GM19438 (cell line): ENCODE measurements around the gene PGAM5.
A peak's percentile ranks its signal among the peaks of the same experiment; 100 is the strongest.
"Not testable (repeated sequence)": the region's sequence is repeated elsewhere in the genome, so short reads cannot be mapped to it uniquely, and the experiment has no call there.

Source experiments
- ATAC-seq: cut with Tn5 transposase; IDR thresholded peaks from one replicate; pipeline ENCODE4 v1.9.1; 2021; ENCODE audit warnings: low read depth; ENCODE audit not compliant: unreplicated experiment

Gene PGAM5

DNA sequence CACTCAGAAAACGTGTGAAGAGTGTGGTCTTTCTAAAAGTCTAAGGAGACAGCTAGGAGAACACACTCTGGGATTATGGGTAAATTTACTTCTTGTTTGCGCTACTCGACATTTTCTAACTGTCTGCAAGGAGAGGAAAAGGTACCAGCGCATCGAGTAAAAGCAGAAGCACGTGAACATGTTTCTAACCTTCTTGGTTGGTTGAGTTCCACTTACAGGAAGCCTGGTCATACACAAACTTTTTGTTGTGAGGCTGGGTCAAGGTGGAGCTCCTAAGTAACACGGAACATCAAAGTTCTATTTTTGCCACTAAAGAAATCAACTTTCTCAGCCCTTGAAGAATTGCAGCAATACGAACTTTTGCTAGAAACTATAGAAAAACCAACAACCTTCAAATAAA, 31.0 kb downstream of the PGAM5 start:
- no peak for ATAC-seq

DNA sequence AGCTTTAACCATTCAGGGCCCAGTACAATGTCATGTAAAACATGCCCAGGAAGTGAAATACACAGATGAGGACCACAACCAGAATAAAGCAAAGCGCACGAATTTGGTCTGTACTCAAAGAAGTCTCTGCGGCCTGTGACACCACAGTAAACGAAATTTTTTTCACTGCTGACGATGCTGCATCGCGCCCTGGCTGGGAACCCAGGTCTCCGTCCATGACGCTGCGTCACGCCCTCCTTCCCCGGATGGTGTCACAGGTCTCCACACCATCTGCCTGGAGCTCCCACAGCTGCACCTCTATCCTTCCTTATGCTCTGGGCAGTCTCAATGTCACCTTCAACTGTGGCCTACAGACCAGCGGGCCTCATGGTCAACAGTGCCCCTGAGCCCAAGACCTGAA, 33.2 kb downstream of the PGAM5 start:
- no peak for ATAC-seq

DNA sequence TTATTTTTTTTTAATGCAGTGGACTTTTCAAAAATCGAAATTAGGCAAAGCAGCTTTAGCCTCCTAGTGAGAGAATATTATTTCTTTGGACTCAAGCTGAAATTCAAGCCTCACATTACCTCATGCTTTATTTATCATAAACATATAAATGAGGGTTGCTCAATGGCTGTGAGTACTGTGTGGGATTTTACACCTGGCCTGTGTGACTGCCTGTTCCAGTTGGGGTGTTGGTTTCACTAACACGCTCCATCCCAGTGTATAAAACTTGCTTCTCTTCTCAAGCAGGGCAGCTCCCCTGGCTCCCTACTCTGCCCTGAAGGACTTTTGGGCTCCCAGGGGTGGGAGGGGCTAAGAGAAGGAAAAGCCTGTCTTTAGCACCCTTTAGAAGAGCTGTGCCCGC, 36.0 kb downstream of the PGAM5 start:
- ATAC-seq = no peak

DNA sequence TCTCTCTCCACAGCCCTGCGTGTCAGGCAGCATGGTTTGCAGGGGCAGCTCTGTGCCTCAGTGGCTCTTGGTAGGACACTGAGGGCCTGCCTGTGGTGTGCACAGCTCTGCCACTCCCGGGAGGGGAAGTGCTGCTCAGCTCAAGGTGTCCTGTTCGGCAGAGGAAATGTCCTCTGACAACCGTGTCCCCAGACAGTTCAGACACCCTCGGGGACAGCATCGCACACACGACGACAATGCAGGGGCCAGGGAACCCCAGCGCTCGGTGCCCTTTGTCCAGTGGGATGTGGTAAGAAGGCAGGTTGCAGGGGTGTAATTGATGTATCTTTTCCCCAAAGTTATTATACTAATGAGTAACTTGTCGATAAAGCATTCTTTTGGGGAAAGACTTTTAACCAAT, 36.8 kb downstream of the PGAM5 start:
- ATAC-seq = no peak

DNA sequence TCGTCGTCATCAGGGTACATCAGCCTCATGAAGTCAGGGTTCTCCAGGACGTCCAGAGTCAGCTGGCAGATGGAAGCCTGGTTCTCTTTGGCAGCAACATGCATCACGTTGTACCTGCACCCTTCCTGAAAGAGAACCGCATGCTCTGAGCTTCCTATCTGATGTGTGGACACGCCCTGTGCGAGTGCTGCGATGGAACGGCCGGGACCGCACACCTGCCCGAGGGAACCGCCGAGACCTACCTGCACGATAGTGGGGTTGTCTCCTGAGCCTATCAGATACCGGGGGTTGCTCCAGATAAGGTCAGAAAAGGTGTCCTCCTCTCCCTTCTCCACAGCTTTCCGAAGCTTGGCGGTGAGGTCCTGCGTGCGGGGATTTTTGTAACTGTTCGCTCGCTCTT, 37.3 kb downstream of the PGAM5 start:
- ATAC-seq = no peak

DNA sequence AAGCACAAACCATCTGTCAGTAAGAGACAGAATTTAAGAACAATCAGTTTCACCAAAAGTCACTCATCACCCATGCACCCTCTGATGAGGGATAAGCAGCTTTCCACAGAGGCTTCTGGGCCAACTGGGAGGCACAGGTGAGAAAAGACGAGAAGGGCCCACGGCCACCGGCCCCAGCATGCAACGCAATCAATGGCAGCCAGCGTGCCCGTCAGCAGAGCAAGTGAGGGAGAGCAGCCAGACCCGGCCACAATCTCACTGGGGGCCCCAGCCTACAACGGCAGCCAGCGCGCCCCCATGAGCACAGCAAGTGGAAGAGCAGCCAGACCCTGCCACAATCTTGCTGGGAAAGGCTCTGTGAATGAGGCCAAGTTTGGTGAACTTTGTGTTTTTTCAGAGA, 37.7 kb downstream of the PGAM5 start:
- ATAC-seq = no peak

DNA sequence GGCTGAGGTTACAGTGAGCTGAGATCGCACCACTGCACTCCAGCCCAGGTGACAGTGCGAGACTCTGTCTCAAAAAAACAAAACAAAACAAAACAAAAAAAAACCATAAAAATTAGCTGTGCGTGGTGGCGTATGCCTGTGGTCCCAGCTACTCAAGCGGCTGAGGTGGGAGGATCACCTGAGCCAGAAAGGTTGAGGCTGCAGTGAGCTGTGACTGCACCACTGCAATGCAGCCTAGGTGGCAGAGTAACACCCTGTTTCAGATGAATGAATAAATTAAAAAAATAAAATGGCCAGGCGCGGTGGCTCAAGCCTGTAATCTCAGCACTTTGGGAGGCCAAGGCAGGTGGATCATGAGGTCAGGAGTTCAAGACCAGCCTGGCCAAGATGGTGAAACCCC, 43.0 kb downstream of the PGAM5 start:
- ATAC-seq = not testable (repeated sequence)

DNA sequence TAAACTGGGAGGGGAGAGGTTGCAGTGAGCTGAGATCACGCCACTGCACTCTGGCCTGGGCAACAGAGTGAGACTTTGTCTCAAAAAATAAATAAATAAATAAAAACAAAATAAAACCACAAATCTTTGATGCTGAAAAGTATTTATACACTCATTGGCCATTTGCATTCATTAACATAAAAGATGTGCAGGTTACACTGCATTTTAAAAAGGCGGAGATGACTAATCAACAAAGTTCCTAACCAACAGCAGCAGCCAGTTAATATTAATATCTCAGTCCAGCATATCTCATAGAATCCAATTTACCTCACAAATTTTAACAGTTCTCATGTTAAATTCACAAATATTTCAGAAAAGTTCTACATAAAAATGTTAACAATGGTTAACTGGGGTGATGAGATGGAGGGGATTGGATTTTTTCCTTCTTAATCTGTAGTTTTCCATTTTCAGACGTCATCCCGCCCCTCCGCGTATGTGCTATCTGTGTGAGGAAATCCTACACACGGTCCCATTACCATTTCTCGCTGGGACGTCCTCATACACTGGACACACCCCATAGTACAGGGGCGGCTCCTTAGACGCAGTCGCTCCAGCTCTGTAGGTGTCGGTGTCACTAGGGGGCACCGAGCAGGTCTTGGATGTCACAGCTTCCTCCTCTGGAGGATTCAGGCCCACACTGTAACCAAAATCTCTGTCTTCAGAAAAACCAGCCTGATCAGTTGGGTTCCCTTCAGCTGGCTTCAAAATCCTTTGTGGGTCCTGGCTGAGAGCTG, 43.7 kb downstream of the PGAM5 start:
- no peak for ATAC-seq

DNA sequence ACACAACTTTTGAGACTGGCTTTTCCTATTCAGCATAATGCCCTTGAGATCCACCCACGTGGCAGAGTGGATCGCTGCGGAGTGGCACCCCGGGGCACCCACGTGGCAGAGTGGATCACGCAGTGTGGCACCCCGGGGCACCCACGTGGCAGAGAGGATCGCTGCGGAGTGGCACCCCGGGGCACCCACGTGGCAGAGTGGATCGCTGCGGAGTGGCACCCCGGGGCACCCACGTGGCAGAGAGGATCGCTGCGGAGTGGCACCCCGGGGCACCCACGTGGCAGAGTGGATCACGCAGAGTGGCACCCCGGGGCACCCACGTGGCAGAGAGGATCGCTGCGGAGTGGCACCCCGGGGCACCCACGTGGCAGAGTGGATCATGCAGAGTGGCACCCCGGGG, 48.2 kb downstream of the PGAM5 start:
- not testable (repeated sequence) for ATAC-seq

DNA sequence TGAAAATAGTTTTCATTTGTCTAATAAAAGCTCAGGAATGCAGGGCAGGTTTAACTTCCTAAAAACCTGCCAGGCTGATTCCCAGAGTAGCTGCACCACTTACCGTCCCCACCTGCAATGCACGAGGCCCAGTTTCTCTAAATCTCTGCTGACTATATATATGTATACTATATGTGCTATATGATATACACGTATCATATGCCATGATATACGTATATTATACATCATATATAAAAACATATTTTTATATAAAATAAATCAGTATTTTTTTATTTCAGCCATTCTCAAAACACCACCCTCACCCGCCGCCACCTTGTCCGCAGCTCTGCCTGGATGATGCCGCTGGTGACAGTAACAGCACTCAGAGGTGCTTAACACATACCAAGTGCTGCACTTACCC, 48.7 kb downstream of the PGAM5 start:
- no peak for ATAC-seq

DNA sequence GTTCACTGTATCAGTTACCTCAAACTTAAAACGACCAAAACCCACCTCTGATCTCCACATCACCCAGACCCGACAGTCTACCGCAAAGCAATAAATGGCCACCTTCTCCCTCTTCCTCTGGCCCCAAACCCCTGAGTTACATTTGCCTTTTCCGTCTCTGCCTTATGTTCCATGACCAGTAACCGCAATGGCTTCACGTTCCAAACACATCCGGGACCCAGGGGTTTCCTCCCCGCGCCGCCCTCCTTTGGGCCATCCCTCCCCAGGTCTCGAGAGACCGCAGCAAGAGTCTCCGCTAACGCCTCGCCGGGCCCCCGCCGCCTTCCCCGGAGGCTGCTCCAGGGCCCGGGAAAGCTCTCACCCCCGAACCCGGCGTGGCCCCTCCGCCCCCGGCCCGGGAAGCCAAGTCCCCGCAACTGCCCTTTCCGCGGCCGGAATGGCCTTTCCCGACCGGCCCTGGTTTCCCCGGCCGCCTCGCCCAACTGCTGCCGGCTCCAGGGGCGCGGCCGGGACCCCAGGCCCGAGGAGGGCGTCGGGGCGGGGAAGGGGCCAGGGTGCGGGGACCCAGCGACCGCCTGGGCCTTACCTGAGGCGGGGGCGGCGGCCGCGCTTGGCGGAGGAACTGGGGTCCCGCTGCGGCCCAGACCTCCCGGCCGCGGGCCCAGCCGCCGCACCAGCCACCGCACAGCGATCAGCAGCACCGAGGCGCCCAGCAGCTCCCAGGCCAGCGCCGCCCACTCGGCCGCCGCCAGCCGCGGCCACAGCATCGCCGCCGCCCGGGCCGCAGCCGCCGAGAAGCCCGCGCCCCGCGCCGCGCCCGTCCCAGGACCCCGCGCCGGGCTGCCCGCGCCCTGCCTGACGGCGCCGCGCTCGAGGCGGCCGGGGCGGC, 50.6 kb downstream of the PGAM5 start, which contains the start of gene ANKLE2:
Gene ANKLE2, minus strand, starts transcription at position 801 of the 889 bp plus-strand sequence. Its CDS starts 34 bp downstream, at position 767.
- ATAC-seq = peak; percentile 26

DNA sequence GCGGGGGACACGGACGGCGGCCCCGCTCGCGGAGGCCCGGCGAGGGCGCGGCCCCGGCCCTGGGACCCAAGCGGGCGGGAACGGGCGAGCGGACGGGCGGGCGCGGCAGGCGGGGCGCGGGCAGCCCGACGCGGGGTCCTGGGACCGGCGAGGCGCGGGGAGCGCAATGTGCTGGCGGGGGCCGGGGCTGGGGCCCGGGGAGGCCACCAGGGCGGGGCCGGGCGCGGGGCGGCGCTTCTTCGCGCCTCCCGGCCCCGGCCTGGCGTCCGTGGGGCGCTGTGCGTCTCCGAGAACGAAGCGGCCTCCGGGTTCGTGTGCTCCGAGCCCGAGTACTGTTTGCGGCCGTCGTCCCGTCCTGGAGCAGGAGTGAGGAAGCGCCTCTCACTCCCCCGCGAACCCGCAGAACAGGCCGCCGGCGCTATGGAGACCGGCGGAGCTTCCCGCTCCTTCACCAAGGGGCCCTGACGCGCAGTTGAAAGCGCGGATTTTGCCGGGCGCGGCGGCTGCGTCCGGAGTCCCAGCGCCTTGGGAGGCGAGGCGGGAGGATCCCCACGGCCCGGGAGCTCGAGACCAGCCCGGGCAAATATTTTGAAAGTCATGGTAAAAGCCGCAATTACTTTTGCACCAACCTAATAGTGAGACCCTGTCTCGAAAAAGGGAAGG, 51.4 kb downstream of the PGAM5 start:
- peak; percentile 61 for ATAC-seq

DNA sequence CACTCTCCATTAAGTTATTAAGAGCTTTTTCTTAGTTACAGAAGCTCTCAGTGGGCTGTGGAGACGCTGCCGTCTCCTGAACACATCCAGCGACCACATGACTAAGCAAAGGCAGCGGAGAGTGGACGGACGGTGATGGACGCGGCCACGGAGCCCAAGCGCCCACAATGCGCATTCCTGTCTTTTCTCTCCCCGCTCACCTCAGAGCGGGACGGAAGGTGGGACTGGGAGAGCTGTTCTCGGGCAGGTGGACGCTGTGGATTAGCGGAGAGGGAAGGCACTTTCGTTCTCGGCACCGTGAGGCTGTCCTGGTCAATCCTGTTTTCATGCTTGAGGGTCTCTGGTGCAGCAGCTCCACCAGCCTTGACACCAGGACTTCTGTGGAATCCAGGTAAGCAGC, 53.6 kb downstream of the PGAM5 start:
- no peak for ATAC-seq

DNA sequence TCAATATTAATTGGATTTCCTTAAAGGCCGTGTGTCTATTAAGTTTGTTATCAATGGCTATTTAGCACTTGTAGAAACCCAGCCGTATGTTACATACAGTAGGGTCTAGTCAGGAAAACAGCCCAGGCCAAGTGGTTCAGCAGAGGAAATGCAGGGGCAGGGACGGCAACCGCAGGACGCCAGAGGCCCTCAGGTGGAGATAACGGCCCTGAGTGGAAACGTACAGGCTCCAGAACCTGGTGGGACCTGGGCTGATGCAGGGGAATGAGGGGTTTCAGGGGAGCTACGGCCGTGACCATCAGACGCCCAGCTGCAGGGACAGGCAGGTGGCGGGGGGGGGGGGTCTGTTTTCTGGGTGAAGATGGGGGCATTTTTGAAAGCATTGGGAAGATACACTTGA, 54.7 kb downstream of the PGAM5 start:
- no peak for ATAC-seq

DNA sequence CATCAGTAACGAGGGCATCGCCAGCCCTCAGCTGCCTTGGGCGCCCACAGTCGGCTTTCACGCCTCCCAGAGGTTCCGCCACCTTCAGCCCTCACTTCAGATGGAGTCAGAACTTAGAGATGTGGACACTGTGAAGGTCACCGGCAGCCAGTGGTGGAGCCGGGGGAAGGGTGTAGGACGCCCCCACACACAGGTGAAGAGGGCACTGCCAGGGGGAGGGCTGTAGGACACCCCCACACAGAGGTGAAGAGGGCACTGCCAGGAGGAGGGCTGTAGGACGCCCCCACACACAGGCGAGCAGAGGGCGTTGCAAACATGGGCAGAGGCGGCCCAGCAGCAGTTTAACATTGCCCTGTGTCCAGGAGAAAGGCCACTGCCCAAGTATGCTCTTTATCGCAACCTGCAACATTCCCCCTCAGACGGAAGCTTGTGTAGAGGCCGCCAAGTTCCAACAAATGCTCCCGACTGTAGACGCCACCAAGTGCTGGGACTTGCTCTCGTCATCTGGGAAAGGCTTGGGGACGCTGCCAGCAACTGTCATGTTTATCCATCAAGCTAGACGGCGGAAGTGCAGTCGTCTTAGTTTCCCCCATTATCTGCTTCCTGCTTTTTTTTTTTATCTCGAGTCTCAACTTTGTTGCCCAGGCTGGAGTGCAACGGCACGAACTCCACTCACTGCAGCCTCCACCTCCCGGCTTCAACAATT, 55.9 kb downstream of the PGAM5 start:
- no peak for ATAC-seq

DNA sequence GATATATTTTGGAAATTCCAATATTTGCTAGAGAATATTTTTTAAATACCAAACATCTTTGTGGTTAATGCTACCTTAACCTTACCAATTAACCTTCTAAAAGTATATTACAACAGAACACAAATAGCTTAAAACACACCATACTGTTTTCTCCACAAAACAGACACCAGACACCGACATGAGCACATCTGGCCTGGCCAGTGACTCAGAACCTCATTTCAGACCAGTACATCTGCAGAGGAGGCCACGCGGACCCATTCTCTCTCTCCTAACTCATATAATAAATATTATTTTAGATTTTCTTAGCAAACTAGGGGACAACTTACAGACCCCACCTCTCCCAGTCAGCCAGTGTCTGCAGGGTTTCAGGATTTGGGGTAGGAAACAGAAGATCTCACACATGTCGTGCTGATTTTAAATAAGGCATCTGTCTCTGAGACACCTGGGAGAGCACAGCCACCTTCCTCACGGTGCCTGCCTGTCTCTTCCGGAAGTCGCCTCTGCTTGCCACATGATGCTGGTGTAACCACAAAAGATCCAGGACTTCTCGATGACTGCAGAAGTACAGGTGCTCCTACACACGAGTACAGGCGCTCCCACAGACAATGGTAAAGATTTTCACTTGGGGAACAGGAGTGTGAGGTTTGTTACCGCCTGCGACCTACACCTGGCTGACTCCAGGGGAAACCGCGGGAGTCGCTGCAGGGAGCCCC, 60.6 kb downstream of the PGAM5 start:
- ATAC-seq = peak; percentile 65
